NB4 (cell line): ENCODE measurements around the gene DAPP1.

Experiments used
- DNase-seq: peaks from one replicate; pipeline ENCODE4 v3.0.0; 2010; ENCODE audit warnings: low read depth
- H3K4me3 ChIP-seq: one replicate; pipeline ENCODE4 v1.5.1; 2011; ENCODE audit warnings: mild to moderate bottlenecking, low read depth, low read length, moderate library complexity
- CTCF ChIP-seq: IDR thresholded peaks from one replicate; pipeline ENCODE4 v1.5.1; 2012; ENCODE audit warnings: low read depth, low read length
- MAX ChIP-seq: IDR thresholded peaks from 2 replicates; pipeline ENCODE4 v1.6.1; 2011; ENCODE audit warnings: low read depth, low read length
- MYC ChIP-seq: IDR thresholded peaks from 2 replicates; pipeline ENCODE4 v1.6.1; 2011; ENCODE audit warnings: low read depth, low read length
- POLR2A ChIP-seq: IDR thresholded peaks from 2 replicates; pipeline ENCODE4 v1.6.1; 2011; ENCODE audit warnings: mild to moderate bottlenecking; ENCODE audit not compliant: insufficient read length; ENCODE audit errors: extremely low read depth

The DAPP1 gene

GRCh38 chr4:99917575-99917974 lies 100.9 kb downstream of the DAPP1 start:
- H3K4me3 ChIP-seq: no peak overlapping the region
- no peak for TF ChIP-seq MYC
- no peak for TF ChIP-seq MAX
- no peak for TF ChIP-seq CTCF
- TF ChIP-seq POLR2A: no peak
- DNase-seq: no peak

- no peak for DNase-seq
- no peak overlapping the region for H3K4me3 ChIP-seq
- no peak for TF ChIP-seq MYC
- no peak for TF ChIP-seq CTCF
- no peak for TF ChIP-seq POLR2A
- no peak for TF ChIP-seq MAX
Measured at GRCh38 chr4:99918656-99919055, 102.0 kb downstream of the DAPP1 start.
